Measurements from ENCODE around the gene UBE2J2.

UBE2J2 gene

DNA sequence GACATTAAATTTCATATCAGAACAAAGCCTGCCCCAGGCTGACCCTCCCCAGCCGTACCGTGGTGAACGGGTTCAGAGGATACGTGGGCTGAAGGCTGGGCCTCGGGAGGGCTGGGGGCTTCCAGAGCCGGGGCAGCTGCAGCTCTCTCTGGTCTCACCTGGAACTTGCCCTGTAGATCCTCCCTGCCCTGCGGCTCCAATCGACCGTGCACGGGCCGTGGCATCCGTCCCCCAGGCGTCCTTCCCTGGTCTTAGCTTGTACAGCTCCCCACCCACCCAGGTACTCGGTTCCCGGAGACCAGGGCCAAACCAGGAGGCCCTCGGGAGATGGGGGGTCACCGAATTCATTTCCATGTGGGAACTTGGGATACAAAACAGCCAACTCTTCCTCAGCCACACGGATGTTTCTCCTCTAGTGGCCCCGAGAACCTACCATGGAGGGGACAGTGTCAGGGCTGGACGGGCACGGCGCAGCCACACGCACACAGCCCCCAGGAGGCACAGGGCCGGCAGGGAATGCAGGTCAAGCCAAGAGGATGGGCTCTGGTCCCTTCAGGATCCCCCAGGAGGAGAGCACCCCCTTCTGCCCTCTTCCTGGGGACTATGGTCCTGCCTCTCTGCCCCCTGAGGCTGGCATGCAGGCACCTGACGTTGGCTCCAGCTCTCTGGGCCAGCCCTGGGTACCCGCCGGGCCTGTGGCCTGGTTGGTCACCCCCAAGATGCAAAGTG, 38.5 kb downstream of the UBE2J2 start:
- peak overlapping the region; percentile 61; the same call in 1 of the 2 replicates for H3K27ac ChIP-seq
- TF ChIP-seq, protein P1, sequence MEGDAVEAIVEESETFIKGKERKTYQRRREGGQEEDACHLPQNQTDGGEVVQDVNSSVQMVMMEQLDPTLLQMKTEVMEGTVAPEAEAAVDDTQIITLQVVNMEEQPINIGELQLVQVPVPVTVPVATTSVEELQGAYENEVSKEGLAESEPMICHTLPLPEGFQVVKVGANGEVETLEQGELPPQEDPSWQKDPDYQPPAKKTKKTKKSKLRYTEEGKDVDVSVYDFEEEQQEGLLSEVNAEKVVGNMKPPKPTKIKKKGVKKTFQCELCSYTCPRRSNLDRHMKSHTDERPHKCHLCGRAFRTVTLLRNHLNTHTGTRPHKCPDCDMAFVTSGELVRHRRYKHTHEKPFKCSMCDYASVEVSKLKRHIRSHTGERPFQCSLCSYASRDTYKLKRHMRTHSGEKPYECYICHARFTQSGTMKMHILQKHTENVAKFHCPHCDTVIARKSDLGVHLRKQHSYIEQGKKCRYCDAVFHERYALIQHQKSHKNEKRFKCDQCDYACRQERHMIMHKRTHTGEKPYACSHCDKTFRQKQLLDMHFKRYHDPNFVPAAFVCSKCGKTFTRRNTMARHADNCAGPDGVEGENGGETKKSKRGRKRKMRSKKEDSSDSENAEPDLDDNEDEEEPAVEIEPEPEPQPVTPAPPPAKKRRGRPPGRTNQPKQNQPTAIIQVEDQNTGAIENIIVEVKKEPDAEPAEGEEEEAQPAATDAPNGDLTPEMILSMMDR (conservative IDR thresholded peaks at IDR 0.05): no peak

DNA sequence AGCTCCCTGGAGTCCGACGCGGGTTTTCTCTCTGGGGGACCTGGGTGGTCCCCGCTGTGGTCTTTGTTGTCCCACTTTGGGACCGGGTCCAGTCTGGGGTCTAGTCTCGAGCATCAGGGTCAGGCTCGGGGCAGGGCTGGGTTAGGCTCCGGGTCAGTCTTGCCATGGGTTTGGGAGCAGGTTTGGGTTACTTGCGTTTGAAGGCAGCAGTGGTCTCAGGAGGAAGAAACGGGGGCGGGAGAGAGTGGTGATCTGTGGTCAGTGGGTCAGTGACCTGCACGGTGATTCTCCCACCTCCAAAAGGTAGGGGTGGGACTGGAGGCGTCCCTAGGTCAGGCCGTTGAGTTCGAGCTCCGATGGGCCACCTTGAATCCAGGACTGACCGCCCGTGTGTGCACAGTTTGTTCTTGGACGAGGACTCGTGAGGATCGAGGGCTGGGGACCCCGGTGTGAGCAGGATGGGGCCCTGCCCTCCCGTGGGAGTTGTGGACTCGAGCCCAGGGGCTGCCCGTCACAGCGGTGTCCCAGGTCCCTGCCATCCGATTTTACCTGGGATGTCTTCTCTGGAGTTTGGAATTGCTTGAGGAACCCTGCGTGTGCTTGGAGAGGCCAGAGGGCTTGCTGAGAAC, 39.4 kb downstream of the UBE2J2 start:
- TF ChIP-seq, protein P1 (conservative IDR thresholded peaks at IDR 0.05): no peak
- peak overlapping the region; percentile 14; the same call in 1 of the 2 replicates for H3K27ac ChIP-seq

DNA sequence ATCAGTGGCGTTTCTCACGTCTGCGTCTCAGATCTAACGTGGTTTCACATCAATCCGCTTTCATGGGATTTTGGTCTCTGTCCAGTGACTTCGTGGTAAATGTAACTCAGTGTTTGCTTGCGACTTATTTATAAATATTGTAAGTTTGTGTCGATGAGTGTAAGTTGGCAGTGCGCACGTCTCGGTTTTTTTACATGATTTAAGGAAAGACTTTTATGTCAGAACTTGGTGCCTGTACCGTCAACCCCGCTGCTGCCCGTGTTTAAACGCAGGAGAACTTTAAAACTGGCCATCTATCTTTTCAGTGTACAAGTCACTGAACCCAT, 40.1 kb downstream of the UBE2J2 start:
- TF ChIP-seq, protein P1 (conservative IDR thresholded peaks at IDR 0.05): no peak
- peak overlapping the region; percentile 14; the same call in 1 of the 2 replicates for H3K27ac ChIP-seq

DNA sequence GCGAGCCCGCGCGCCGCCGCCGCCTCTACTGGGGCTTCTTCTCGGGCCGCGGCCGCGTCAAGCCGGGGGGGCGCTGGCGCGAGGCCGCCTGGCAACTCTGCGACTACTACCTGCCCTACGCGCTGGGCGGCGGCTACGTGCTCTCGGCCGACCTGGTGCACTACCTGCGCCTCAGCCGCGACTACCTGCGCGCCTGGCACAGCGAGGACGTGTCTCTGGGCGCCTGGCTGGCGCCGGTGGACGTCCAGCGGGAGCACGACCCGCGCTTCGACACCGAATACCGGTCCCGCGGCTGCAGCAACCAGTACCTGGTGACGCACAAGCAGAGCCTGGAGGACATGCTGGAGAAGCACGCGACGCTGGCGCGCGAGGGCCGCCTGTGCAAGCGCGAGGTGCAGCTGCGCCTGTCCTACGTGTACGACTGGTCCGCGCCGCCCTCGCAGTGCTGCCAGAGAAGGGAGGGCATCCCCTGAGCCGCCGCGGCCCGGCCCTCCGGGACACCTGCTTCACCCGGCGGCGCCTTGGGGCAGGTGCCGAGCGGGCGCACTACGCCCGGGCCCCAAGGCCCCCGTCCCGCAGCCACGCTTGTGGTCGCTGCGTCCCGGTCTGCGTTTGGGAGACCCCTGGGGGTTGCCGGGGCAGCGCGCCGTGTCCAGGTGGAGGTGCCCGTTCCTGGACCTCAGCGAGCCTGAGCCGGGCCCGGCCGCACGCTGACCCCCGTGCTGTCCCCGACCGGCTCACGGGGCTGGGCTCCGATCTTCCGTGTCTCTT, 40.7 kb downstream of the UBE2J2 start:
- TF ChIP-seq, protein P1 (conservative IDR thresholded peaks at IDR 0.05): no peak

DNA sequence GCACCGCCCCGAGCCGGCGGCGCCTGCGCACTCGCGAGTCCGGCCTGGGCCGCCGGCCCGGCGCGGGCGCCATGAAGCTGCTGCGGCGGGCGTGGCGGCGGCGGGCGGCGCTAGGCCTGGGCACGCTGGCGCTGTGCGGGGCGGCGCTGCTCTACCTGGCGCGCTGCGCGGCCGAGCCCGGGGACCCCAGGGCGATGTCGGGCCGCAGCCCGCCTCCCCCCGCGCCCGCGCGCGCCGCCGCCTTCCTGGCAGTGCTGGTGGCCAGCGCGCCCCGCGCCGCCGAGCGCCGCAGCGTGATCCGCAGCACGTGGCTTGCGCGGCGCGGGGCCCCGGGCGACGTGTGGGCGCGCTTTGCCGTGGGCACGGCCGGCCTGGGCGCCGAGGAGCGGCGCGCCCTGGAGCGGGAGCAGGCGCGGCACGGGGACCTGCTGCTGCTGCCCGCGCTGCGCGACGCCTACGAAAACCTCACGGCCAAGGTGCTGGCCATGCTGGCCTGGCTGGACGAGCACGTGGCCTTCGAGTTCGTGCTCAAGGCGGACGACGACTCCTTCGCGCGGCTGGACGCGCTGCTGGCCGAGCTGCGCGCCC, 41.4 kb downstream of the UBE2J2 start, which contains the start of gene B3GALT6:
Gene B3GALT6, plus strand, starts transcription at position 30 of the 588 bp plus-strand sequence. Its CDS starts 42 bp downstream, at position 72.
- H3K27ac ChIP-seq: peak within 1 kb of the TSS; percentile 97
- TF ChIP-seq, protein P1 (conservative IDR thresholded peaks at IDR 0.05): no peak

More for the DNA sequence above, 40.7 kb downstream of the UBE2J2 start:
- peak overlapping the region; percentile 97 for H3K27ac ChIP-seq

DNA sequence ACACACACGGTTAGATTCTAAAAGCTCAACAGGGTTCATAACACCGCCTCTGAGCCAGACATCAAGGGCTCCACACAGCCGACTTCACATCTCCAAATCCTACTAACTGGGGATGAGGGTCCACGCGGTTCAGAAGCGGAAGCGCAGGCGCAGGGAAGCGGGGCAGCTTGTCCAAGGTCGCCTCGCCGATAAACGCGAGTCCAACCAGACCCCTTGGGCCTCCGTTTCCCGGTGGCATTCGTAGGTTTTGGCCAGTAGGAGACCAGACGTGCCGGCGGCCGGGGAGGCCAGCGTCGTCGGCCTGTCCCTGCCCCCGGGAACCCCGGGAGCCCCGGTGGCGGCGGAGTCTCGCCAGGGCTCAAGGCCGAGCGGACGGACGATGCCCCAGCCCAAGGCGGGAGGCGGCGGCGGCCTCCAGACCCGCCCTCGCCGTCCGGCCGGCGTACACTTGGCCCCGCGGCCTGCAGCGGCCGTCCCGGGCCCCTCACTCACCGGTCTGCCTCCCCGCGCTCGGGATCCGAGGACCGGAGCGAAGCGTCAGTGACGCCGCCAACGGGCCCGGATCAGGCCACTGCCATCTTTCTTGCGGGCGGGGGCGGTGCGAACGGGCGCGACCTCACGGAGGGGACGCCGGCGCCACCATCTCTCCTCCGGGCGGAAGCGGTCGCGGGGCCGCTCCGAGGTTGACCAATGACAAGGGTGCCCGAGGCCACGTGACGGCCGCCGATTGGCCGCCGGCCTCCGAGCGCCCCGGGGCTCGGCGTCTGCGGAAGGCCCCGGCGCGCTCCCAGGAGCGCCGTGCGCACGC, 42.0 kb downstream of the UBE2J2 start, which contains the start of gene SDF4:
Gene SDF4, minus strand, starts transcription at position 602 of the 808 bp plus-strand sequence. CDS start 3,229 bp downstream, outside the sequence.
- TF ChIP-seq, protein P1 (conservative IDR thresholded peaks at IDR 0.05): no peak
- peak within 1 kb of the TSS; percentile 97 for H3K27ac ChIP-seq
